ENCODE measurements around the gene SCUBE1.
"Not testable (repeated sequence)": the region's sequence is repeated elsewhere in the genome, so short reads cannot be mapped to it uniquely, and the experiment has no call there.

Gene SCUBE1

DNA sequence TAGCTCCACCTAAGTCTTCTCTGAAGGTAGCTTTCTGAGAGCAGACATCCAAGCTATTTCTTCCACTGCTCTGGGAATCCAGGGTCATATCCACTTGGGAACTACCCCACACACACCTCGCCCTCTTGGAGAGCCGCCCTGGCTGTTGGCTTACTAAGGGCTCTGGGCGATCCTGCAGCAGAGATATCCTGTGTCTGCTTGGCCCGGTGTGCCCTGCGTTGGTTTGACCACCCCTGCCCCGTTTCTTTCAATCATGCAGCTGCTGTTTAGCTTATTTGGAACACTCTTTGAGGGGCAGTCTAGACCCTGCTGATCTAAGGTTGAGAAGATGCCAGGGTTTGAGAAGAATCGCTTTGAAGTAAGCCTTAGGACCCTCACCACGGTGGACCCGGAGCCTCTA is 17.4 kb upstream of the SCUBE1 start:
- DNase-seq (ENCODE audit: low read depth) = no peak

DNA sequence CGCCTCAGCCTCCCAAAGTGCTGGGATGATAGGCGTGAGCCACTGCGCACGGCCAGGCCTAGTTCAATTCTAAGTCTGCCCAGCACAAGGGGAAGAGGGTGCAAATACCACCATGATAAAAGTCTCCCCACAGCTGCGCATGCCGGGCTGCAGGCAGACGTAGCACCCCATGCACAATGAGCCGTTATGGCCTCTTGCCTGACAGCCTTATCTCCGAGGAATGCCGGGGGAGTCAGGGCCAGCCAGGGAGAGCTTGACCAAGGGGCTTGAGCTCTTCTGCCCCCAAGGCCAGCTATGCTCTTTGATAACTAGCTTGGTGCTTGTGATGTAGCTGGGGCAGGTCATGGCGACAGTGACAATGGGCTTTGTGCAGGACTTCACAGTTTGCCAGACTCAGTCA is 13.7 kb upstream of the SCUBE1 start:
- TF ChIP-seq, protein P1, sequence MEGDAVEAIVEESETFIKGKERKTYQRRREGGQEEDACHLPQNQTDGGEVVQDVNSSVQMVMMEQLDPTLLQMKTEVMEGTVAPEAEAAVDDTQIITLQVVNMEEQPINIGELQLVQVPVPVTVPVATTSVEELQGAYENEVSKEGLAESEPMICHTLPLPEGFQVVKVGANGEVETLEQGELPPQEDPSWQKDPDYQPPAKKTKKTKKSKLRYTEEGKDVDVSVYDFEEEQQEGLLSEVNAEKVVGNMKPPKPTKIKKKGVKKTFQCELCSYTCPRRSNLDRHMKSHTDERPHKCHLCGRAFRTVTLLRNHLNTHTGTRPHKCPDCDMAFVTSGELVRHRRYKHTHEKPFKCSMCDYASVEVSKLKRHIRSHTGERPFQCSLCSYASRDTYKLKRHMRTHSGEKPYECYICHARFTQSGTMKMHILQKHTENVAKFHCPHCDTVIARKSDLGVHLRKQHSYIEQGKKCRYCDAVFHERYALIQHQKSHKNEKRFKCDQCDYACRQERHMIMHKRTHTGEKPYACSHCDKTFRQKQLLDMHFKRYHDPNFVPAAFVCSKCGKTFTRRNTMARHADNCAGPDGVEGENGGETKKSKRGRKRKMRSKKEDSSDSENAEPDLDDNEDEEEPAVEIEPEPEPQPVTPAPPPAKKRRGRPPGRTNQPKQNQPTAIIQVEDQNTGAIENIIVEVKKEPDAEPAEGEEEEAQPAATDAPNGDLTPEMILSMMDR (IDR thresholded peaks at IDR 0.05; ENCODE audit: insufficient read depth, low read depth, low read length, missing control alignments) = no peak
- no peak overlapping the region for H3K4me3 ChIP-seq (ENCODE audit: low read depth, low read length)
- DNase-seq (ENCODE audit: low read depth) = no peak

More for the DNA sequence above, 17.4 kb upstream of the SCUBE1 start:
- TF ChIP-seq, protein P1 (IDR thresholded peaks at IDR 0.05; ENCODE audit: insufficient read depth, low read depth, low read length, missing control alignments) = no peak
- H3K4me3 ChIP-seq (ENCODE audit: low read depth, low read length) = no peak overlapping the region

DNA sequence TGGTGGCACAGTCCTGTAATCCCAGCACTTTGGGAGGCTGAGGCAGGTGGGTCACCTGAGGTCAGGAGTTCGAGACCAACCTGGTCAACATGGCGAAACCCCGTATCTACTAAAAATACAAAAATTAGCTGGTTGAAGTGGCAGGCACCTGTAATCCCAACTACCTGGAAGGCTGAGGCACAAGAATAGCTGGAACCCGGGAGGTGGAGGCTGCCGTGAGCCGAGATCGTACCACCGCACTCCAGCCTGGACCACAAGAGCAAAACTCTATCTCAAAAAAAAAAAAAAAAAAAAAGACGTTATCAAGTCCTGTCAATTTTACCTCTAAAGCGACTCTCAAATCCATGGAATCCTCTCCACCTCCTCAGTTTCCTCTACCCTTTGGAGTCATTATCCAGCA is 12.5 kb upstream of the SCUBE1 start:
- H3K4me3 ChIP-seq (ENCODE audit: low read depth, low read length); DNase-seq (ENCODE audit: low read depth): not testable (repeated sequence)

DNA sequence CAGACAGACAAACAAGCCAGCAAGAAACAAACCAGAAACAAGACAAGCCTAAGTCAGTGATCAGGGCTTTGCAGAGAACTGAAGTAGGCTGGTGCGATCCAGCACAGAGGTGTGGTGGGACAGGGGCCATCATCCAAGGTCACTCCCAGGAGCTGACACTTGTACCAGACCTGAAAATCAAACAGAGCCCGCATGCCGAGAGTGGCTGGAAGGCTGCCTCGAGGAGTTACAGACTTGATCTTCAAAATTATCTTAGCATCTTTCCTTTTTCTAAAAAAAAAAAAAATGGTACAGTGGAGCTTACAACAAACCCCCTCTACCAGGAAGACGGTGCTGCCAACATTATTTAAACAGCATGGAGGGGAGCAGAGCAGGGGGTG is 8.8 kb upstream of the SCUBE1 start:
- TF ChIP-seq, protein P1 (IDR thresholded peaks at IDR 0.05; ENCODE audit: insufficient read depth, low read depth, low read length, missing control alignments) = no peak
- DNase-seq (ENCODE audit: low read depth) = no peak
- H3K4me3 ChIP-seq (ENCODE audit: low read depth, low read length) = no peak overlapping the region

DNA sequence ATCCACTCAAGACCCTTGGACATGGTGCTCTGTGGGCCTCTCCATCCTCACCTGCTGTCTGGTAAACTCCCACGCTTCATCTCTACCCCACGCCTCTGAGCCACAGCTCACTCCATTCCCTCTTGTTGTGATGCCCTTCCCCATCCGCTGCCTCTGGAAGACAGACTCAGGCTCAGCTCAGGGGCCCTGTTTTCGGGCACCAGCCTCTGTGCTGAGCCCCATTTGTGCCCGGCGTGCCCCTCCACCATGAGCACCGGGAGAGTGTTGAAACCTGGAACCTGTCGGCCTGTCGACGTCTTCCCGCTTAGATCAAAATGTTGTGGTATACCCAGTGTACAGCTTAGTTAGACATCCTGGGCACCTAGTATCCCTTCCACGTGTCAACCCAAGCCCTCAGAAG is 6.5 kb upstream of the SCUBE1 start:
- TF ChIP-seq, protein P1 (IDR thresholded peaks at IDR 0.05; ENCODE audit: insufficient read depth, low read depth, low read length, missing control alignments) = no peak
- no peak for DNase-seq (ENCODE audit: low read depth)
- no peak overlapping the region for H3K4me3 ChIP-seq (ENCODE audit: low read depth, low read length)

DNA sequence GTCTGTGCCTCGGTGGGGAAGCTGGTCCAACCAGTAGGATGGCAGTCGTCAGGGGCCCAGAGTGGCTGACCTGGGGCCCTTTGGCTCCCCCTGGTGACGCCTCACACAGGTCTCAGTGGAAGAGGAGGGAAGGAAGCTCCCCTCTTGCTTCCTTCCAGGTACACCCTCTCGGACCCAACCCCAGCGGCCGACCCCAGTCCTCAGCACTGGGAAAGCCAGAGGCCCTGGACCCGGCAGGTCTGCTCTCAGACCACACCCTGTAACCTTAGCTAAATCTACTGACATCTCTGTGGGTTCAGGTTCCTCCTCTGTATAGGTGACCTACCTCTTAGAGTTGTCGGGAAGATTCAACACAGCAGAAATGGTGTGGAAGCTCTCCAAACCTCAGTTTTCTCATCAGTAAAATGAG is 3.4 kb upstream of the SCUBE1 start:
- DNase-seq (ENCODE audit: low read depth) = peak; percentile 67
- H3K4me3 ChIP-seq (ENCODE audit: low read depth, low read length) = no peak overlapping the region
- TF ChIP-seq, protein P1 (IDR thresholded peaks at IDR 0.05; ENCODE audit: insufficient read depth, low read depth, low read length, missing control alignments) = peak; percentile 86

DNA sequence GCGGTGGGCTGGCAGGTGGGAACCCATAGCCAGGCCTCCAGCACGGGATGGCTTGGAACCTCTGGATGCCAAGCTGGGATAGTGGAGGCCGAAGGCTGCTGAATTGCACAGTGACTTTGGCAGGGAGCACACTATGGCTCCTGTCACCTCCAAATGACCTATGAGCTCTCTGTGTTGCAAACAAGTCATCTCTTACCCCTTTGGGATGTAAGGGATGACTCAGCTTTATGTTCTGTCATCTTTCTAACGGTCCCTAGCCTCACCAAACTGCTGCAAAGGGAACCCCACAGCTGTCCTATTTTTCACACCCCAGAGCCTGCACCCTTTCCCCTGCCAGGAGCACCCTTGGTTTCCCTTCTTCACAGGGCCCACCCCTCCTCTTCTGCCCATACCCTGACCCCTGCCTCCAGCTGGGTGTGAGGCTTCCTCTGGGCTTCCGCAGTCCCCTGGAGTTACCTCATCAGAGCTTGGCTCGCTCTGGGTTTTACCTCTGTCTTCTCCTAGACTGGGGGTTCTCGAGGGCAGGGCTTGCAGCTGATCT is 2.7 kb upstream of the SCUBE1 start:
- TF ChIP-seq, protein P1 (IDR thresholded peaks at IDR 0.05; ENCODE audit: insufficient read depth, low read depth, low read length, missing control alignments) = no peak
- DNase-seq (ENCODE audit: low read depth) = peak; percentile 75

More for the DNA sequence above, 2.7 kb upstream of the SCUBE1 start:
- H3K4me3 ChIP-seq (ENCODE audit: low read depth, low read length) = no peak overlapping the region
